HG03025 (cell line): ENCODE data around the gene EIF3F.

Source experiments
- ATAC-seq: cut with Tn5 transposase; IDR thresholded peaks from one replicate; pipeline ENCODE4 v1.9.1; 2021; ENCODE audit warnings: mild to moderate bottlenecking, moderate library complexity; ENCODE audit not compliant: unreplicated experiment, low FRiP score

EIF3F gene

GRCh38 chr11:7986768-7987559, at the start of gene EIF3F:
TSS of gene EIF3F (plus strand) at chr11:7987337. CDS start at chr11:7987353, 16 bp downstream.
- peak; percentile 97 for ATAC-seq

GRCh38 chr11:7941146-7941545, 46.0 kb upstream of the EIF3F start:
- ATAC-seq = no peak

- no peak for ATAC-seq
These were observed 45.5 kb upstream of the EIF3F start, which contains the start of gene OR10A3 for GRCh38 chr11:7941608-7942007. TSS of gene OR10A3 (minus strand) at chr11:7941708. CDS start at chr11:7939520, 2,188 bp downstream.

GRCh38 chr11:7944123-7944522, 43.0 kb upstream of the EIF3F start:
- ATAC-seq = no peak

GRCh38 chr11:7949934-7950333, 37.2 kb upstream of the EIF3F start:
- no peak for ATAC-seq

- ATAC-seq = no peak
These were observed 31.9 kb upstream of the EIF3F start for GRCh38 chr11:7955191-7955590.

- ATAC-seq = no peak
These were observed 22.9 kb upstream of the EIF3F start for GRCh38 chr11:7964261-7964660.

GRCh38 chr11:7964873-7965272, 22.3 kb upstream of the EIF3F start:
- ATAC-seq = no peak

- no peak for ATAC-seq
These were observed 21.8 kb upstream of the EIF3F start, which contains the start of gene NLRP10 for GRCh38 chr11:7965386-7965785. TSS of gene NLRP10 (minus strand) at chr11:7965447. CDS start at chr11:7963495, 1,952 bp downstream.

GRCh38 chr11:7967097-7967496, 20.0 kb upstream of the EIF3F start:
- ATAC-seq = no peak

- ATAC-seq = no peak
These were observed 19.3 kb upstream of the EIF3F start for GRCh38 chr11:7967826-7968225.

GRCh38 chr11:7968686-7969085, 18.5 kb upstream of the EIF3F start:
- ATAC-seq = no peak

- ATAC-seq = no peak
These were observed 17.1 kb upstream of the EIF3F start for GRCh38 chr11:7969756-7970646.

GRCh38 chr11:7971846-7972245, 15.3 kb upstream of the EIF3F start:
- no peak for ATAC-seq

- ATAC-seq = no peak
These were observed 14.1 kb upstream of the EIF3F start for GRCh38 chr11:7973011-7973410.

- no peak for ATAC-seq
These were observed 12.5 kb upstream of the EIF3F start for GRCh38 chr11:7974668-7975067.

GRCh38 chr11:7977232-7977917, 9.8 kb upstream of the EIF3F start:
- no peak for ATAC-seq

- no peak for ATAC-seq
These were observed 5.4 kb upstream of the EIF3F start for GRCh38 chr11:7981619-7982157.

GRCh38 chr11:7982582-7983119, 4.5 kb upstream of the EIF3F start:
- no peak for ATAC-seq
